Activated T-helper 1 cell treated with anti-CD3 and anti-CD28 coated beads, Interleukin-2, amount 50 U/mL, for 16 hours (primary cell): ENCODE results near the gene ANKRD26.
"Not testable (repeated sequence)": the region's sequence is repeated elsewhere in the genome, so short reads cannot be mapped to it uniquely, and the experiment has no call there.

Experiments
- DNase-seq, 2 donors: peaks; one replicate each; pipeline ENCODE4 v3.0.0-alpha.2; 2020; ENCODE audit warnings: low read depth in 1 of 2, low spot score in 1 of 2

ANKRD26 gene

GRCh38 chr10:27099916-27100812, at the start of gene ANKRD26:
ANKRD26 (minus strand) TSS chr10:27100494; CDS start chr10:27100326, 168 bp downstream.
- peak; percentile 90 to 95 for DNase-seq

DNA sequence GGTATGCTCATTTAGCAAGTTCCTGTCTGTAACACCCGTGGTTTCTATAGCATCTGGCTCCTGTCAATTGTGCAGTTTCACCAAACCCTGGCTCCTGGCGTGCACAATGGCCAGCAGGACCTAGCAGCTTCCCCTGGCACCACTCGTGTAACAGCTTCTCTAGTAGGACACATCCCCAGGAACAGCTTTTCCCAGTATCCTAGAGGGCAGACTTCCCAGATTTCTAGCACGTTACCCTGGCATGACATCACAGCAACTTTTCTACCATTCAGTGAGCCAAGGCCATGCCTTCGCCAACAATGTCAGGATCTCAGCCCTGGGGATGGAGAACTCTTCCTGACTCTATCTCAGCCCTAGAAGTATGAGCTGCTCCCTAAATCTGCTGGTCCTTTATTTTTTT, 47.4 kb upstream of the ANKRD26 start:
- no peak for DNase-seq

DNA sequence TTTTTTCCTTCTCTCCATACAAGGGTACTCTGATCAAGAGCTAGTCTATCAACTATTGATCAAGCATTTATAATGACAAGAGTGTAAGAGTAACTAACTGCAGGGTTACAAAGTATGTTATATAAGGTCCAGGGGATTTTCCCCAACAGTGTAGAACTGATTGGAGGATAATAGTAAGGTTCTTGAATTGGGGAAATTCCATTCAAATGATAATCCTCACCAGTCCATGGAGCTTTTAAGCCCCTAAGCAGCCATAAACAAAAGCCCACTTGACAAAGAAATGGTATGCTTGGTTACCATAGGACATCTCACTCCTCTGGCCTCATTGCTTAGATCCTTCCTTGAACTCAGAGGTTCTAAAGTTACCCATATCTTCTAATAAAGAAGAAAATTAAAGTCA, 45.6 kb upstream of the ANKRD26 start:
- DNase-seq = no peak

GRCh38 chr10:27143686-27144085, 43.4 kb upstream of the ANKRD26 start:
- no peak for DNase-seq

GRCh38 chr10:27138277-27138676, 38.0 kb upstream of the ANKRD26 start:
- no peak for DNase-seq

- no peak for DNase-seq
Measured at GRCh38 chr10:27134371-27134770, 34.1 kb upstream of the ANKRD26 start.

DNA sequence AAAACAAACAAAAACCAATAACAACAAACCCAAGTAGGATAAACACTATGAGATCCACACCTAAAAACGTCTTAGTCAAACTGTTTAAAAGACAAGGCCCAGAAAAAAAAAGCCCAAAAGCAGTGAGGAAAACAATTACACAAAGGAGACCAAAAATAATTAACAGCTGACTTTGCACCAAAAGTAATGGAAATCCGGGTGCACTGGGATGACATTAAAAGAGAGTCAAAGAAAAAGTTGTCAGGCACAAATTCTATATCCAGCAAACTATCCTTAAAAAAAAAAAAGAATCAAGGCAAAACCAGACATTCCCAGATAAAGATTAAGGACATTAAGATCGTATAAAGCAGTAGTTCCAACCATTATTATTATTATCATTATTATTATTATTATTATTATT, 7.9 kb upstream of the ANKRD26 start:
- DNase-seq = no peak

DNA sequence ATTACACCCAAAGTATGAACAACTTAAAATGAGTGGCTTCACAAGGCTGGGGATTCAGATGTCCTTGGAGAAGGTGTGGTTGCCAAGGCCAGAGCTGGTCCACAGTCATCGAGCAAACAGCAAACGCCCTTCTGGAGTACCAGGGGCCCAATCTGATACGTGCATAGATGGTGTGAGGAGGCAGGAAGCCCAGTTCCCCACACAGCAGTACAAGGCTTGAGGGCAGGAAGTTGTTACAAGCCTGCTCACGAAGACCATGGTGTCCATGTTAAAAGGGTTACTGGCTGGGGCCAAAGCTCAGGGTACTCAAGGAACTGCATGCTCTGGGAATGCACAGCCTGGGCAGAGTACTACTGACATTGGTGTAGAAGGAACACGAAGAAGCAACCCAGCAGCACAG, 4.6 kb upstream of the ANKRD26 start:
- no peak for DNase-seq

DNA sequence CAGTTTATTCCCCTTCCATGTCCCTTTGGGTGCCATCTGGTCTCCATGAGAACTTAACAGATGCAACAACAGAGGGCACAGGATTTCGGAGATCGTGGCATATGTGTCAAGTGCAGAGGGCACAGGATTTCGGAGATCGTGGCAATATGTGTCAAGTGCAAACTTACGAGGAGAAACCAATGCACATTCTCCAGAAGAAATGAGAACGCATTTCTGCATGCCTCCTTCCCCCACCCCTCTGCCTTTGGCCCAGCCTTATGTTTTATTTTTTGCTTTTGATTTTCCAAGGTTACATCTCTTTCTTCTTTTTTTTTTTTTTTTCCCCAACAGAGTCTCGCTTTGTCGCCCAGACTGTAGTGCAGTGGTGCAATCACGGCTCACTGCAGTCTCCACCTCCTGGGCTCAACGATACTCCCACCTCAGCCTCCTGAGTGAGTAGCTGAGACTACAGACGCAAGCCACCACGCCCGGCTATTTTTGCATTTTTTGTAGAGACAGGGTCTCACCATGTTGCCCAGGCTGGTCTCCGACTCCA, 586 bp upstream of the ANKRD26 start:
- DNase-seq = no peak

DNA sequence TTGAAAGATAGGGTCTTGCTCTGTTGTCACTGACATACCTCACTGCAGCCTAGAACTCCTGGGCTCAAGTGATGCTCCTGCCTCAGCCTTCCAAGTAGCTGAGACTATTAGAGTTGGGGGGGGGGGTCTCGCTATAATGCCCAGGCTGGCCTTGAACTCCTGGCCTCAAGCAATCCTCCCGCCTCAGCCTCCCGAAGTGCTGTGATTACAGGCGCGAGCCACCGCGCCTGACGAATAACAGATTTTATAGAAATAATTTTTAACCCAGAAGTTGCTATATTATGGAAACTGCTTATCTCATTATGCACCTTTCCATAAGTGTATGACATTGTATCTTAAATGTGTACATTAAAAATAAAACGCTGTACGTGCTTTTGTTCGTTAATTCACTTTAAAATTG, 846 bp downstream of the ANKRD26 start:
- no peak for DNase-seq

DNA sequence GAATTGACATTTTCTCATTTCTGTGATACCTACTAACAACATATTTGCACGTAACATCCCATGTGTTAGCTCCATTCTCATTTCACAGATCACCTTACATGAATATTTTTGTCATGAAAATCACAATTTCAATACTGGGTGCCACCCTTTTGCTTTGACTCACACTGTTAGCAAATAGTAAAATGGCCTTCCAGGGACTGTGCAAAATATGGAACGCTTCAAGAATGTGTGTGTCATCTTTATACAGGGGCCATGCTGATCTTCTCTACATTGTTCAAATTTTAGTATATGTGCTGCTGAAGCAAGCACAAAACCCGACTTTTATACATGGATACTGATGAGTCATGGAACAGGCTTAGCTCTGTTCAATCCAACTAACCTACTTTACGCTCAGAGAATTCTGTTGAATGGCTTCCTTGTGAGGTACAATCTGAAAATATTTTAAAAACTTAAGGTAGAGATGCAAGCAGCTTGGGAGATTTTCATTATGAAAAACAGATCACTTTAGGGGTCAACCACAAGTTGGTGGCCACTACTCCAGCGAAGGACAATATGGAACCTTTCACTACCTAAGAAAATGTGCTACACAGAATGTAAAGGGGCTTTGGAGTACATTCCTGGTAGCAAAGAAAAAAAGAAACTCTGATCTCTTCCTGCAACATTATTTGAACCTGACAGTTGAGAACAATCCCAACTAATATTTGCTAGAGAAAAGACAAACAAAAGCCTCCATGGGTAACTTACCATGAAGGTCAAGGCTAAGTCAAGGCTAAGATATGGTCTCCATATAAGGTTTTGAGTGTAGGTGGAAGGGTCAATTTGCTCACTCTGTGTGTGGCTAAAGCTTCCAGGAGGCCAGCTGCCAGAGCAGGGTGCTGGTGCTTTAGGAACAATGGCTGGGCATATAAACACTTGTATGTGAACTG, 11.9 kb downstream of the ANKRD26 start:
- DNase-seq = no peak

GRCh38 chr10:27072436-27073114, 27.7 kb downstream of the ANKRD26 start:
- DNase-seq = no peak

DNA sequence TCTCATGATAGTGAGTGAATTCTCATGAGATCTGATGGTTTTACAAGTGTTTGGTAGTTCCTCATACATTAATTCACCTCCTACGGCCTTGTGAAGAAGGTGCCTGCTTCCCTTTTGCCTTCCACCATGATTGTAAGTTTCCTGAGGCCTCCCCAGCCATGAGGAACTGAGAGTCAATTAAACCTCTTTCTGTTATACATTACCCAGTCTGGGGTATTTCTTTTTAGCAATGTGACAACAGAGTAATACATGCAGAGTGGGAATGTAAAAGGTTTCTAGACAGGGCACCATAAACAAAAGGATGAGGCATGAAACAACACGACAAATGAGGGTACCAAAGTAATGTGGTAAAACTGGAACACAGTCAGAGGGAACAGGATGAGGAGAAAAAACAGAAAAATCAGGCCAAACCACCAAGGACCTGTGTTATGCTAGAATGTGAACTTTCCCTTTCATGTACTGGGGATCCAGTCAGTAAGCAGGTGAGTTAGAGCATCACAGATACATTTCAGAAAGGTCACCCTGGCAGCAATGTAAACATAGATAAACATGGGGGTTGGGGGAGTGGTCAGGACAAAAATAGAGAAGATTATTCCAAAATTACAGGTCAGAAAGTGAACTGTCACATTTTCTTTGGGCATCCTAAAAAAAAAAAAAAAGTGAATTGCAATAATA, 31.9 kb downstream of the ANKRD26 start:
- DNase-seq = no peak

GRCh38 chr10:27065084-27065483, 35.2 kb downstream of the ANKRD26 start:
- no peak for DNase-seq

- DNase-seq = no peak
Measured at GRCh38 chr10:27052656-27053055, 47.6 kb downstream of the ANKRD26 start.

DNA sequence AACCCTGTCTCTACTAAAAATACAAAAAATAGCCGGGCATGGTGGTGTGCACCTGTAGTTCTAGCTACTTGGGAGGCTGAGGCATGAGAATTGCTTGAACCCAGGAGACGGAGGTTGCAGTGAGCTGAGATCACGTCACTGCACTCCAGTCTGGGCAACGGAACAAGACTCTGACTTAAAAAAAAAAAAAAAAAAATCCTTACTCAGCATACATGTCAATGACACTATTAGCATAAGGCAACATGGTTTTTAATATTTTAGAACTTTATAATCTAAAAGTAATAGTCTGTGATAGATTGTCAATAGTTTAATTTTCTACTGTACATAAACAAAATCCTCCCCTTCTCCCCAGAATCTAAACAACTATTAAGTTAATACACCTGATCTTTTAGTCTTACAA, 55.0 kb downstream of the ANKRD26 start:
- DNase-seq = not testable (repeated sequence)

DNA sequence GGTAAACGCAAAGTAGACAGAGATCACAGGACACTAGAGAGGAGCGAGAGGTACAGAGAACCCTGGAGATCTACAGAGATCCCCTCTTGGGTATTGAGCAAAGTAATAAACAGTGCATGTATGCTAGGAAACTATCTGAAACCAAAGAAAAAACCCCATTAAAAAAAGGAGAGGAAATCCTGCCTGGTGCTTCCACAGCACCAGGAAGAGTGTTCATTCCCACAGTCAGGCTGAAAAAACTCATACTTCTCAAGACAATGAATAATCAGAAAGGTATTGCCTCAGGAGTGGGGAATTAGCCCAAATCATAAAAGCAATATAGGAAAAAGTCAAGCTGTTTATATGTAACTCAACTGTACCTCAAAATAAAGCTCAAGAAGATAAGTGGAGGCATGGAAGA, 59.1 kb downstream of the ANKRD26 start:
- no peak for DNase-seq

DNA sequence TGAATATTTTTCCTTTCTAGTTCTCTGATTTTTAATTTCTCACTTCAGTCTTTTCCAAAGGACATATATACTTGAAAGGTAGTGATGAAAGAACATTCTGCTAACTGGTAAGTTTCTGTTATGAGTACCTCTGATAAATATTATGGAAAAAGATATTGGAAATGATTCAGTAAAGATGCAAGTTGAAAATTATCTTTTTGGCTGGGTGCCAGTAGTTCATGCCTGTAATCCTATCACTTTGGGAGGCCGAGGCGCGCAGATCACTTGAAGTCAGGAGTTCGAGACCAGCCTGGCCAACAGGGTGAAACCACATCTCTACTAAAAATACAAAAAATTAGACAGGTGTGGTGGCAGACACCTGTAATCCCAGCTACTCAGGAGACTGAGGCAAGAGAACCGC, 62.1 kb downstream of the ANKRD26 start:
- no peak for DNase-seq

- no peak for DNase-seq
Measured at GRCh38 chr10:27035163-27035562, 65.1 kb downstream of the ANKRD26 start.

- no peak for DNase-seq
Measured at GRCh38 chr10:27030060-27030459, 70.2 kb downstream of the ANKRD26 start.

DNA sequence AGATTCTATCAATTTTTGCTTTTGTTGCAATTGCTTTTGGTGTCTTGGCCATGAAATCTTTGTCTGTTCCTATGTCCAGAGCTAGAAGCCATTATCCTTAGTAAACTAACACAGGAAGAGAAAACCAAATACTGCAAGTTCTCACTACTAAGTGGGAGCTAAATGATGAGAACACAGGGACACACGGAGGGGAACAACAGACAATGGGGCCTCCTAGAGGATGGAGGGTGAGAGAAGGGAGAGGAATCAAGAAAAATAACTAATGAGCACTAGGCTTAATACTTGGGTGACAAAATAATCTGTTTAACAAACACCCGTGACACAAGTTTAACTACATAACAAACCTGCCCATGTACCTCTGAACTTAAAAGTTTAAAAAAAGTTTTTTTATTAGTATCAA, 78.2 kb downstream of the ANKRD26 start:
- no peak for DNase-seq
